Kidney (tissue), 14 donors: ENCODE measurements around the gene KRTAP10-5. TPM values are rescaled to one million over a fixed set of nuclear protein-coding genes. Genes with fewer than 3 reads are reported as not detected.

Experiments
- DNase-seq, 5 donors: peaks; one replicate each; pipeline ENCODE4 v3.0.0-alpha.2; 2013 to 2020
- FAIRE-seq: peaks from 2 replicates; lab custom pipeline; 2012; peaks lifted over from hg19 to GRCh38; lab: Jason Lieb, UNC
- H3K27ac ChIP-seq, 2 donors: one replicate each; pipeline ENCODE4 v1.7.0; 2013; ENCODE audit warnings: low read depth in 2 of 2, low read length in 2 of 2, inconsistent platforms in 1 of 2
- H3K27me3 ChIP-seq: one replicate; pipeline ENCODE4 v1.7.1; 2013; ENCODE audit warnings: low read length, inconsistent platforms; ENCODE audit not compliant: control insufficient read depth, insufficient read depth
- H3K36me3 ChIP-seq, 3 donors: one replicate each; pipeline versions ENCODE4 v1.7.0 to v1.7.1; 2013; ENCODE audit warnings: low read length in 3 of 3, control low read depth in 1 of 3, inconsistent platforms in 1 of 3; ENCODE audit not compliant: insufficient read depth in 3 of 3, control insufficient read depth in 2 of 3
- H3K4me1 ChIP-seq, 3 donors: one replicate each; pipeline versions ENCODE4 v1.7.0 to v1.7.1; 2013; ENCODE audit warnings: low read length in 3 of 3, inconsistent platforms in 1 of 3, low read depth in 1 of 3; ENCODE audit not compliant: control insufficient read depth in 2 of 3, insufficient read depth in 2 of 3
- H3K4me3 ChIP-seq, 3 donors: one replicate each; pipeline versions ENCODE4 v1.7.0 to v1.8.1; 2013; ENCODE audit warnings: low read length in 3 of 3, control low read depth in 1 of 3, inconsistent platforms in 1 of 3
- H3K9ac ChIP-seq, 3 donors: one replicate each; pipeline versions ENCODE4 v1.7.0 to v1.7.1; 2013; ENCODE audit warnings: low read length in 3 of 3, control low read depth in 1 of 3, inconsistent platforms in 1 of 3
- H3K9me3 ChIP-seq, 3 donors: one replicate each; pipeline versions ENCODE4 v1.7.0 to v1.7.1; 2013; ENCODE audit warnings: low read length in 3 of 3, control low read depth in 1 of 3, inconsistent platforms in 1 of 3; ENCODE audit not compliant: control insufficient read depth in 2 of 3, insufficient read depth in 1 of 3
- CTCF ChIP-seq: IDR thresholded peaks from 3 replicates; pipeline ENCODE4 v1.5.1; 2012; ENCODE audit warnings: mild to moderate bottlenecking, moderate library complexity, borderline replicate concordance; ENCODE audit not compliant: insufficient read depth; ENCODE audit errors: extremely low read depth
- intact Hi-C: fragments of 100-400 bp; cut with DNase I; formaldehyde crosslinking; loops from one replicate; pipeline ENCODE4 v1.11.1; 2022
- polyA plus RNA-seq: library from polyadenylated mRNA; stranded (reverse); fragments of 350-450 nt; fragmentation: Illumina TruSeq; extraction: RNeasy Lipid Tissue Mini Kit (QIAGEN cat#74804); gene quantifications from one replicate; pipeline ENCODE4 v1.2.3, GENCODE V29; 2014; ENCODE audit warnings: low read depth, low replicate concordance; ENCODE audit not compliant: insufficient read depth
- total RNA-seq: library from RNA; stranded (reverse); fragmentation: NEBNext Ultra II Directional; extraction: Animal tissue kit (Norgen Biotek cat#: 25700); gene quantifications from one replicate; pipeline ENCODE4 v1.2.1, GENCODE V29; 2021
- donor health status: control.
- donor health status: control.
- donor health status: control.
- donor health status: control.
- donor health status: control.
- donor health status: DM: yes; HTN: yes; CAD: no.
- donor health status: Normal renal cell carcinoma (clear cell type).

KRTAP10-5 gene
- total and polyA plus RNA-seq, 2 donors from 2014 or later, result not detected

- Histone ChIP-seq H3K9ac (no peak overlapping the region), H3K4me3 (no peak overlapping the region), H3K27ac (no peak overlapping the region), H3K9me3 (peaks cover 0 to 9% (median 0%) of the 10 kb centered on the region in 3 donors), H3K27me3 (no peaks in the 10 kb centered on the region), H3K4me1 (no peaks in the 10 kb centered on the region), H3K36me3 (no peaks in the 10 kb centered on the region)
- DNase-seq (peak in 1 of 5 donors; percentile 24), FAIRE-seq (no peak)
- intact Hi-C loops, result no loop called here
- no peak for TF ChIP-seq CTCF
Measured at GRCh38 chr21:44537930-44538911, 42.2 kb downstream of the KRTAP10-5 start.

GRCh38 chr21:44535963-44536362 lies 44.4 kb downstream of the KRTAP10-5 start:
- H3K27ac ChIP-seq, result no peak overlapping the region
- DNase-seq (no peak), FAIRE-seq (no peak)
- H3K4me3 ChIP-seq, result no peak overlapping the region
- no peaks in the 10 kb centered on the region for H3K4me1 ChIP-seq
- no peaks in the 10 kb centered on the region for H3K36me3 ChIP-seq
- no peak for TF ChIP-seq CTCF
- no peaks in the 10 kb centered on the region for H3K27me3 ChIP-seq
- no peak overlapping the region for H3K9ac ChIP-seq
- intact Hi-C loops, result no loop called here
- no peaks in the 10 kb centered on the region for H3K9me3 ChIP-seq

- FAIRE-seq, result no peak
- DNase-seq, result no peak
Measured at GRCh38 chr21:44534688-44535087, 45.7 kb downstream of the KRTAP10-5 start.

More at GRCh38 chr21:44534688-44535087, 45.7 kb downstream of the KRTAP10-5 start:
- Histone ChIP-seq H3K4me1 (no peaks in the 10 kb centered on the region), H3K9ac (no peak overlapping the region), H3K36me3 (no peaks in the 10 kb centered on the region), H3K4me3 (no peak overlapping the region), H3K27ac (no peak overlapping the region), H3K9me3 (no peaks in the 10 kb centered on the region), H3K27me3 (no peaks in the 10 kb centered on the region)
- intact Hi-C loops, result no loop called here
- TF ChIP-seq CTCF, result no peak
